ENCODE results near the gene ZNF385A. TPM values are rescaled to one million over a fixed set of nuclear protein-coding genes. Genes with fewer than 3 reads are reported as not detected.

ZNF385A gene
- total and polyA plus RNA-seq, 2 of the 8 experiments (the other 6 are each of a cell fraction or from before 2014, with no cell fraction given), result 5.2 to 14.3 TPM

DNA sequence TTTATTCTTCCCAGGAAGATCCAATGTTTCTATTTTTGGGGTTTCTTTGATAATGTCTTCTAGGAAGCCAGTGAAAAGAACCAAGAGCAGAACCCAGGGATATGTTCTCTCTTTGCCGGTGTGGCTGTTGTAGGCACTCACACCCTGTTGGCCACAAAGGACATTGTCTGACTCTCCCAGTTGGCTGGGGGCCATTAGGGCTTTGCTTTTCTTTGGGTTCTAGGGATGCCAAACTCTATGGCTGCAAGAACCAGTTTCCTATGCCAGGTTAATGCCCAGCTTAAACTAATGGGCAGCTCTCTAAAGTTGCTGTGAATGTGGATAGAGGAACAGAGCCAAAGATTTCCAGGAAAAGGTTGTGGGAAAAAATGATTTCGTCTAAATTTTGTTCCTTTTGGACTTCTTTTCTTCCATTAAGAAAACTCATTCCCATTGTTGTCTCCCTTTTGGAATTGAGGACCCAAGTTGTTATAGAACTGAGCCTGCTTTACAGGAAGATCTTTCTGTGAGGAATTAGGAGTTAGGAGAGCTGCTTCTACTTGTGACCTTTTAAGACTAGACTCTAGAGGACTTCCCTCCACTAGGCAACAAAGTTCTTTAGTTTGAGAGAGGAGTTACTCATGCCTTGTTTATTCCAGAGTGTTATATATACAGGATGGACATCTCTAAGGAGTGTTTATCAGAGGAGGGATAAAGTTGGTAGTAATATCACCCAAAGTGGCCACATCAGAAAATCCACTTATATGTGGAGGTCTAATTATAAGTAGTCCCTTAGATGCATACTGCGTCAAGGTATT lies 46.5 kb downstream of the ZNF385A start (continued):
- TF ChIP-seq, protein P1, sequence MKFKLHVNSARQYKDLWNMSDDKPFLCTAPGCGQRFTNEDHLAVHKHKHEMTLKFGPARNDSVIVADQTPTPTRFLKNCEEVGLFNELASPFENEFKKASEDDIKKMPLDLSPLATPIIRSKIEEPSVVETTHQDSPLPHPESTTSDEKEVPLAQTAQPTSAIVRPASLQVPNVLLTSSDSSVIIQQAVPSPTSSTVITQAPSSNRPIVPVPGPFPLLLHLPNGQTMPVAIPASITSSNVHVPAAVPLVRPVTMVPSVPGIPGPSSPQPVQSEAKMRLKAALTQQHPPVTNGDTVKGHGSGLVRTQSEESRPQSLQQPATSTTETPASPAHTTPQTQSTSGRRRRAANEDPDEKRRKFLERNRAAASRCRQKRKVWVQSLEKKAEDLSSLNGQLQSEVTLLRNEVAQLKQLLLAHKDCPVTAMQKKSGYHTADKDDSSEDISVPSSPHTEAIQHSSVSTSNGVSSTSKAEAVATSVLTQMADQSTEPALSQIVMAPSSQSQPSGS (IDR thresholded peaks at IDR 0.05; ENCODE audit: low read length), result no peak
- TF ChIP-seq, protein P2, sequence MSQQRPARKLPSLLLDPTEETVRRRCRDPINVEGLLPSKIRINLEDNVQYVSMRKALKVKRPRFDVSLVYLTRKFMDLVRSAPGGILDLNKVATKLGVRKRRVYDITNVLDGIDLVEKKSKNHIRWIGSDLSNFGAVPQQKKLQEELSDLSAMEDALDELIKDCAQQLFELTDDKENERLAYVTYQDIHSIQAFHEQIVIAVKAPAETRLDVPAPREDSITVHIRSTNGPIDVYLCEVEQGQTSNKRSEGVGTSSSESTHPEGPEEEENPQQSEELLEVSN (IDR thresholded peaks at IDR 0.05), result no peak
- TF ChIP-seq, protein P3, sequence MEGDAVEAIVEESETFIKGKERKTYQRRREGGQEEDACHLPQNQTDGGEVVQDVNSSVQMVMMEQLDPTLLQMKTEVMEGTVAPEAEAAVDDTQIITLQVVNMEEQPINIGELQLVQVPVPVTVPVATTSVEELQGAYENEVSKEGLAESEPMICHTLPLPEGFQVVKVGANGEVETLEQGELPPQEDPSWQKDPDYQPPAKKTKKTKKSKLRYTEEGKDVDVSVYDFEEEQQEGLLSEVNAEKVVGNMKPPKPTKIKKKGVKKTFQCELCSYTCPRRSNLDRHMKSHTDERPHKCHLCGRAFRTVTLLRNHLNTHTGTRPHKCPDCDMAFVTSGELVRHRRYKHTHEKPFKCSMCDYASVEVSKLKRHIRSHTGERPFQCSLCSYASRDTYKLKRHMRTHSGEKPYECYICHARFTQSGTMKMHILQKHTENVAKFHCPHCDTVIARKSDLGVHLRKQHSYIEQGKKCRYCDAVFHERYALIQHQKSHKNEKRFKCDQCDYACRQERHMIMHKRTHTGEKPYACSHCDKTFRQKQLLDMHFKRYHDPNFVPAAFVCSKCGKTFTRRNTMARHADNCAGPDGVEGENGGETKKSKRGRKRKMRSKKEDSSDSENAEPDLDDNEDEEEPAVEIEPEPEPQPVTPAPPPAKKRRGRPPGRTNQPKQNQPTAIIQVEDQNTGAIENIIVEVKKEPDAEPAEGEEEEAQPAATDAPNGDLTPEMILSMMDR (IDR thresholded peaks at IDR 0.05; ENCODE audit: control extremely low read depth in 1 of 3, insufficient read depth in 1 of 3, low read depth in 1 of 3, low read length in 3 of 3), result no peak
- TF ChIP-seq RXRA (IDR thresholded peaks at IDR 0.05; ENCODE audit: insufficient read depth, low read depth, low read length) (no peak), ZNF274 (IDR thresholded peaks at IDR 0.05; ENCODE audit: borderline replicate concordance, extremely low read depth, low read length) (no peak), CBX8 (IDR thresholded peaks at IDR 0.05; ENCODE audit: borderline replicate concordance, low read depth, low read length) (no peak), NANOG (IDR thresholded peaks at IDR 0.05; ENCODE audit: insufficient read depth, low read depth, low read length, poor library complexity, severe bottlenecking) (no peak), EGR1 (IDR thresholded peaks at IDR 0.05; ENCODE audit: borderline replicate concordance, low read depth, low read length) (no peak)
